RWPE2 (cell line): ENCODE measurements around the gene WASF2.
"Not testable (repeated sequence)": the region's sequence is repeated elsewhere in the genome, so short reads cannot be mapped to it uniquely, and the experiment has no call there.

Experiments used
- ATAC-seq: fragments of 200-7000 bp; cut with Tn5 transposase; 3 replicates; pipeline ENCODE4 v1.9.1; 2021; ENCODE audit warnings: low read depth
- DNase-seq: peaks from one replicate; pipeline ENCODE4 v3.0.0-alpha.2; 2020; ENCODE audit warnings: low spot score
- H3K27ac ChIP-seq: fragments of 450-650 bp; 2 replicates; pipeline ENCODE4 v1.5.1; 2017; ENCODE audit warnings: mild to moderate bottlenecking; ENCODE audit not compliant: poor library complexity, severe bottlenecking
- H3K27me3 ChIP-seq: fragments of 250-450 bp; sonication (Bioruptor Pico); 2 replicates; pipeline ENCODE4 v1.5.1; 2021; ENCODE audit warnings: mild to moderate bottlenecking, moderate library complexity; ENCODE audit not compliant: insufficient read depth, poor library complexity, severe bottlenecking
- H3K36me3 ChIP-seq: fragments of 250-450 bp; sonication (Bioruptor Pico); 2 replicates; pipeline ENCODE4 v1.5.1; 2020; ENCODE audit warnings: low read depth, mild to moderate bottlenecking, moderate library complexity
- H3K4me1 ChIP-seq: fragments of 250-450 bp; sonication (Bioruptor Pico); 2 replicates; pipeline ENCODE4 v1.5.1; 2021; ENCODE audit warnings: mild to moderate bottlenecking, moderate library complexity; ENCODE audit not compliant: insufficient read depth, poor library complexity, severe bottlenecking
- H3K4me3 ChIP-seq: fragments of 250-450 bp; sonication (Bioruptor Pico); 2 replicates; pipeline ENCODE4 v1.5.1; 2021; ENCODE audit warnings: mild to moderate bottlenecking, moderate library complexity; ENCODE audit not compliant: severe bottlenecking
- H3K9me3 ChIP-seq: fragments of 250-450 bp; sonication (Bioruptor Pico); 2 replicates; pipeline ENCODE4 v1.5.1; 2021; ENCODE audit warnings: mild to moderate bottlenecking, moderate library complexity; ENCODE audit not compliant: severe bottlenecking
- CTCF ChIP-seq: fragments of 450-650 bp; IDR thresholded peaks from one replicate; pipeline ENCODE4 v1.5.1; 2017; ENCODE audit warnings: mild to moderate bottlenecking, moderate library complexity; ENCODE audit not compliant: poor library complexity, severe bottlenecking

Gene WASF2

DNA sequence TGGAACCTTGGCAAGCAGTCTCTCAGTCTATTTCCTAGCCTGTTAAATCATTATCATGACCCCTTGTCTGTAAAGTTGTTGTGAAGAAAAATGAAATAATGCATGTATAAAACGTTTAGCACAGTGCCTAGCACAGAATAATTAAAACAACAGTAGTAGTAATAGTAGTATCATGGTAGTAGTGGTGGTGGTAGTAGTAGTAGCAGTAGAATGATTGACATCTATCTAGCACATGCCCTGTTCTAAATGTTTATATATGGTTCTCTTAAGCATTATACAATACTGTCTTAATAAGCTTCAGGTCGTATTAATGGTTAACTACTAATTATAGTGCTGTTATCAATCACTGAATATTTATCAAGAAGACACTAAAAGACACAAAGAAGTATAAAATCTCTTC is 50.8 kb downstream of the WASF2 start:
- Histone ChIP-seq H3K4me3 (no peak overlapping the region), H3K9me3 (no peaks in the 10 kb centered on the region), H3K4me1 (peaks cover 26% of the 10 kb centered on the region), H3K36me3 (peaks cover 2% of the 10 kb centered on the region; the same call in 1 of the 2 replicates), H3K27me3 (no peaks in the 10 kb centered on the region), H3K27ac (no peak overlapping the region)
- no peak for TF ChIP-seq CTCF
- no peak for ATAC-seq
- DNase-seq, result no peak

GRCh38 chr1:27438621-27439061 is 51.3 kb downstream of the WASF2 start:
- no peak for ATAC-seq
- no peak for TF ChIP-seq CTCF
- H3K27me3 ChIP-seq, result no peaks in the 10 kb centered on the region
- no peak overlapping the region for H3K27ac ChIP-seq
- H3K9me3 ChIP-seq, result no peaks in the 10 kb centered on the region
- H3K4me1 ChIP-seq, result peaks cover 26% of the 10 kb centered on the region
- no peak for DNase-seq
- no peak overlapping the region for H3K4me3 ChIP-seq
- no peaks in the 10 kb centered on the region for H3K36me3 ChIP-seq

DNA sequence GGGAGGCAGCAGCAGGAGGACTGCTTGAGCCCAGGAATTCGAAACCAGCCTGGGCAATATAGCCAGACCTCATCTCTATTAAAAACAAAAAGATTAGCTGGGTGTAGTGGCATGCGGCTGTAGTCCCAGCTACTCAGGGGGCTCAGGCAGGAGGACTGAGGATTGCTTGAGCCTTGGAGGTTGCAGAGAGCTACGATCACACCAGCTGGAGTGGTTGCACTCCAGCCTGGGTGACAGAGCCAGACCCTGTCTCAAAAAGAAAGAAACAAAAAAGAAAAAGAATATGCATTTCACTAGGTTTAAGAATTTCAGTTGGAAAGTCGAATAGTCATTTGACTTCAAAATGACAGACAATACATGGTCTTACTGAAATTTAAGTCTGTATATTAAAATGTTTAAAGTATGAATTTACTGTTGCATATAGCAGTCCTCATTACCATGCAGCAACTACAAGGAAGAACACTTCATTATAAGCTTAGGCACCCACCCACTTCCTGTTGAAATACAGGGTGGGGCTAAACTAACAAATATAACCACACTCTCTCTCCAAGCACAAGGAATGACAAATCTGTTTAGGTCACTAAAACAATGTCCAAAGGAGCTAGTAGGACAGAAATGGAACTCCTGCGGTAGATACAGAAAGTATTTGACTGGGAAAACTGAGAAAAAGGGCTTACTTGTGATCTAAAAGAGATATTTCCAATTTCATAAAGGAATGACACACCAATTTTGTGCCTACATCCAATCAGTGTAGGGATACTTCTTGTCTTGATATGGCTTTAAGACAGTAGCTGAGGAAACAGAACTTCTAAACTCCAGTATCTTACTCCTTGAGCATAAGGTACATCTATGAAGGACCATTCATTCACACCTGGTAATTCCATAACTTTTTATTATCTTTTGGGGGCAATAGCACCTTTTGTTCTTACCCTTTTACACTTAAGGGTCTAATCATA is 53.5 kb downstream of the WASF2 start:
- no peak for TF ChIP-seq CTCF
- no peaks in the 10 kb centered on the region for H3K36me3 ChIP-seq
- no peaks in the 10 kb centered on the region for H3K27me3 ChIP-seq
- DNase-seq, result no peak
- H3K4me1 ChIP-seq, result peaks cover 26% of the 10 kb centered on the region
- H3K27ac ChIP-seq, result peak overlapping the region; percentile 33
- no peaks in the 10 kb centered on the region for H3K9me3 ChIP-seq
- ATAC-seq, result peak; percentile 87
- no peak overlapping the region for H3K4me3 ChIP-seq

DNA sequence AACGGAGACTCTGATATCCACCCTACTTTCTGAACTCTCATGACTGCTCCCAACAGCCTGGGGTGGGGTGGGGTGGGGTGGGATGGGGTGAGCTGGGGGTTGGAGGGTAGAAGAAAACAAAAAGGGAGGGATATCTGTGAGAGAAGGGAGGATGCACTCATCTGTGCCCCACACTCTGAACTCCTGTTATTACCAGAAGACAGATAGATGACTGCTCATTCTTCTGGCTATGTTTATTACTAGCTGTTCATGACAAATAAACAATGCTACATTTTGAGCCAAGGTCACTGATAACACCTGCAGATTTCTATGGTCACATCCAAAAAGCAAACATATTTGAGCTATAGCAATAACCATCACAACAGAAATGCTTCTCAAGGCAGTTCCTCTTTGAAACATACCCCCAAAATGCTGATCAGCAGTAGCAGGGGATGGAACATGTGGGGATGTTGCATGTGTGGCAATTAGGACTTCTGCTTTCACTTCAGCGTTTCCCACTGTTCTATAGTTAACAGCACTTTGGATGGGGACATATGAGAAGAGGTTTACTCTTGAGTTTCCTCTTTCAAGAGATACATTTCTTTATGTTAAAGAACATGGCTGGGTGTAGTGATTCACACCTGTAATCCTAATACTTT is 54.3 kb downstream of the WASF2 start:
- H3K27me3 ChIP-seq, result no peaks in the 10 kb centered on the region
- no peak for DNase-seq
- no peak for ATAC-seq
- no peaks in the 10 kb centered on the region for H3K36me3 ChIP-seq
- peak overlapping the region; percentile 33 for H3K27ac ChIP-seq
- peaks cover 30% of the 10 kb centered on the region for H3K4me1 ChIP-seq
- no peaks in the 10 kb centered on the region for H3K9me3 ChIP-seq
- TF ChIP-seq CTCF, result no peak
- H3K4me3 ChIP-seq, result no peak overlapping the region

- DNase-seq, result no peak
- Histone ChIP-seq H3K9me3 (no peaks in the 10 kb centered on the region), H3K36me3 (peaks cover 6% of the 10 kb centered on the region), H3K4me1 (peaks cover 30% of the 10 kb centered on the region), H3K27ac (no peak overlapping the region), H3K27me3 (no peaks in the 10 kb centered on the region), H3K4me3 (no peak overlapping the region)
- no peak for ATAC-seq
- no peak for TF ChIP-seq CTCF
These were observed 56.3 kb downstream of the WASF2 start for GRCh38 chr1:27433706-27434105.

DNA sequence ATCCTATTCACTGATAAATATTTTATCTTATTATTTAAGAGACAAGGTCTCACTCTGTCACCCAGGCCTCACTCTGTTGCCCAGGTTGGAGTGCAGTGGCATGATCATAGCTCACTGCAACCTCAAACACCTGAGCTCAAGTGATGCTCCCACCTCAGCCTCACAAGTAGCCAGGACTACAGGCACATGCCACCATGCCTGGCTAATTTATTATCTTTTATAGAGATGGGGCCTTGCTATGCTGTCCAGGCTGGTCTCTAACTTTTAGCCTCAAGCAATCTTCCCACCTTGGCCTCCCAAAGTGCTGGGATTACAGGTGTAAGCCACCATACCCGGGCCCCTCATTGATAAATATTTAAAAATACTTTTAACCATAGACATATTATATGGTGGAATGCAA is 57.2 kb downstream of the WASF2 start:
- H3K4me3 ChIP-seq, result not testable (repeated sequence)
- H3K4me1 ChIP-seq, result peaks cover 22% of the 10 kb centered on the region

More for the DNA sequence above, 57.2 kb downstream of the WASF2 start:
- H3K27ac ChIP-seq, H3K27me3 ChIP-seq, H3K9me3 ChIP-seq, ATAC-seq, DNase-seq: not testable (repeated sequence)
- peaks cover 15% of the 10 kb centered on the region for H3K36me3 ChIP-seq
